H9 (cell line): ENCODE results near the gene COCH. TPM values are rescaled to one million over a fixed set of nuclear protein-coding genes. Genes with fewer than 3 reads are reported as not detected.

ENCODE experiments used
- DNase-seq: peaks from one replicate; pipeline ENCODE4 v3.0.0-alpha.2; 2017
- H2AFZ ChIP-seq: one replicate; pipeline ENCODE4 v1.6.1; 2013; ENCODE audit warnings: mild to moderate bottlenecking, low read length, control low read depth, moderate library complexity
- H2AK5ac ChIP-seq: 2 replicates; pipeline ENCODE4 v1.6.1; 2013; ENCODE audit warnings: low read length, control low read depth, mixed read lengths; ENCODE audit not compliant: insufficient read length
- H2BK120ac ChIP-seq: one replicate; pipeline ENCODE4 v1.6.1; 2013; ENCODE audit warnings: low read depth, mild to moderate bottlenecking, low read length, control low read depth, inconsistent platforms; ENCODE audit not compliant: poor library complexity, severe bottlenecking
- H2BK12ac ChIP-seq: 2 replicates; pipeline ENCODE4 v1.6.1; 2013; ENCODE audit warnings: low read length, control low read depth, mixed read lengths, low read depth; ENCODE audit not compliant: insufficient read length
- H2BK15ac ChIP-seq: 2 replicates; pipeline ENCODE4 v1.6.1; 2013; ENCODE audit warnings: low read depth, low read length, control low read depth
- H2BK20ac ChIP-seq: one replicate; pipeline ENCODE4 v1.6.1; 2013; ENCODE audit warnings: low read depth, mild to moderate bottlenecking, low read length, control low read depth, inconsistent platforms; ENCODE audit not compliant: poor library complexity, severe bottlenecking
- H2BK5ac ChIP-seq: 2 replicates; pipeline ENCODE4 v1.6.1; 2013; ENCODE audit warnings: low read length, control low read depth, mixed read lengths; ENCODE audit not compliant: insufficient read length
- H3K14ac ChIP-seq: 2 replicates; pipeline ENCODE4 v1.6.1; 2013; ENCODE audit warnings: low read length, control low read depth; ENCODE audit not compliant: insufficient read depth
- H3K18ac ChIP-seq: 2 replicates; pipeline ENCODE4 v1.6.1; 2013; ENCODE audit warnings: low read depth, mild to moderate bottlenecking, mixed read lengths, low read length, control low read depth; ENCODE audit not compliant: insufficient read length
- H3K23ac ChIP-seq: 2 replicates; pipeline ENCODE4 v1.6.1; 2013; ENCODE audit warnings: low read length, control low read depth, mixed read lengths, low read depth; ENCODE audit not compliant: insufficient read length
- H3K23me2 ChIP-seq: 2 replicates; pipeline ENCODE4 v1.6.1; 2013; ENCODE audit warnings: low read depth, mild to moderate bottlenecking, mixed read lengths, low read length, control low read depth; ENCODE audit not compliant: insufficient read length, poor library complexity, severe bottlenecking
- H3K27ac ChIP-seq: 2 replicates; pipeline ENCODE4 v1.5.1; 2013; ENCODE audit warnings: low read length, control low read depth, mixed read lengths, low read depth; ENCODE audit not compliant: insufficient read length
- H3K27me3 ChIP-seq: 2 replicates; pipeline ENCODE4 v1.6.1; 2013; ENCODE audit warnings: low read length, control low read depth, inconsistent platforms; ENCODE audit not compliant: insufficient read depth
- H3K4ac ChIP-seq: 2 replicates; pipeline ENCODE4 v1.6.1; 2013; ENCODE audit warnings: low read depth, mild to moderate bottlenecking, control low read depth, inconsistent platforms, low read length, moderate library complexity
- H3K4me1 ChIP-seq: 2 replicates; pipeline ENCODE4 v1.6.1; 2013; ENCODE audit warnings: low read length, control low read depth, inconsistent platforms; ENCODE audit not compliant: insufficient read depth
- H3K4me2 ChIP-seq: 2 replicates; pipeline ENCODE4 v1.6.1; 2013; ENCODE audit warnings: low read length, control low read depth, mixed read lengths; ENCODE audit not compliant: insufficient read length, insufficient read depth
- H3K56ac ChIP-seq: 2 replicates; pipeline ENCODE4 v1.6.1; 2013; ENCODE audit warnings: low read depth, mild to moderate bottlenecking, mixed read lengths, low read length, control low read depth; ENCODE audit not compliant: insufficient read length
- H3K79me1 ChIP-seq: 2 replicates; pipeline ENCODE4 v1.6.1; 2013; ENCODE audit warnings: low read depth, mild to moderate bottlenecking, moderate library complexity, low read length, control low read depth, inconsistent platforms; ENCODE audit not compliant: insufficient read depth, poor library complexity, severe bottlenecking
- H3K79me2 ChIP-seq: 2 replicates; pipeline ENCODE4 v1.6.1; 2013; ENCODE audit warnings: low read length, control low read depth, inconsistent platforms; ENCODE audit not compliant: insufficient read depth
- H3K9ac ChIP-seq: 2 replicates; pipeline ENCODE4 v1.6.1; 2013; ENCODE audit warnings: low read length, control low read depth, mixed read lengths; ENCODE audit not compliant: insufficient read length; ENCODE audit errors: extremely low read depth
- H3K9me3 ChIP-seq: one replicate; pipeline ENCODE4 v1.6.1; 2013; ENCODE audit warnings: low read depth, low read length, inconsistent platforms; ENCODE audit not compliant: control insufficient read depth
- H3T11ph ChIP-seq: one replicate; pipeline ENCODE4 v1.6.1; 2013; ENCODE audit warnings: mild to moderate bottlenecking, low read length, control low read depth, inconsistent platforms
- H4K20me1 ChIP-seq: one replicate; pipeline ENCODE4 v1.6.1; 2013; ENCODE audit not compliant: control insufficient read depth, insufficient read length, insufficient read depth
- H4K5ac ChIP-seq: 2 replicates; pipeline ENCODE4 v1.6.1; 2013; ENCODE audit warnings: low read depth, mild to moderate bottlenecking, mixed read lengths, low read length, control low read depth; ENCODE audit not compliant: insufficient read length
- H4K8ac ChIP-seq: replicated peaks from 2 replicates; pipeline ENCODE4 v1.6.1; 2013; ENCODE audit warnings: low read length, control low read depth, mixed read lengths, low read depth; ENCODE audit not compliant: insufficient read length
- H4K91ac ChIP-seq: 2 replicates; pipeline ENCODE4 v1.6.1; 2013; ENCODE audit warnings: low read depth, mild to moderate bottlenecking, moderate library complexity, mixed read lengths, low read length, control low read depth; ENCODE audit not compliant: insufficient read length
- H3K27ac Mint-ChIP-seq, 3 experiments: 2 replicates in 2 of 3; 3 replicates in 1 of 3; pipeline ENCODE4 v1.8.0; 2020 to 2021; ENCODE audit warnings: mixed read lengths in 3 of 3, mild to moderate bottlenecking in 1 of 3, moderate library complexity in 1 of 3
- H3K27me3 Mint-ChIP-seq: 2 replicates; pipeline ENCODE4 v1.8.0; 2021; ENCODE audit warnings: low read depth, mild to moderate bottlenecking, moderate library complexity, mixed read lengths
- H3K36me3 Mint-ChIP-seq, 3 experiments: 2 replicates in 2 of 3; 3 replicates in 1 of 3; pipeline ENCODE4 v1.8.0; 2020 to 2021; ENCODE audit warnings: low read depth in 3 of 3, mixed read lengths in 3 of 3; ENCODE audit not compliant: insufficient read depth in 1 of 3
- H3K4me1 Mint-ChIP-seq, 2 experiments: 2 replicates each; pipeline ENCODE4 v1.8.0; 2020; ENCODE audit warnings: mixed read lengths in 2 of 2
- H3K4me3 Mint-ChIP-seq, 2 experiments: 2 replicates in 1 of 2; 3 replicates in 1 of 2; pipeline ENCODE4 v1.8.0; 2020 to 2021; ENCODE audit warnings: mild to moderate bottlenecking in 2 of 2, mixed read lengths in 2 of 2, moderate library complexity in 1 of 2
- H3K9me3 Mint-ChIP-seq, 2 experiments: 2 replicates in 1 of 2; 3 replicates in 1 of 2; pipeline ENCODE4 v1.8.0; 2020; ENCODE audit warnings: mild to moderate bottlenecking in 2 of 2, mixed read lengths in 2 of 2, moderate library complexity in 1 of 2
- WGBS: extraction: QIAGEN DNeasy Blood & Tissue Kit; methylation state at CpG from one replicate; pipeline ENCODE4 v1.1.7; 2013; ENCODE audit warnings: missing lambda C conversion rate, low lambda C conversion rate, mixed read lengths; ENCODE audit not compliant: insufficient read length; ENCODE audit errors: extremely low coverage; 5-methylcytosine and 5-hydroxymethylcytosine counted together
- total RNA-seq: library from RNA; stranded (reverse); gene quantifications from 2 replicates; pipeline ENCODE4 v1.2.1, GENCODE V29; 2021
- TF ChIP-seq, protein P1 (sequence below): fragments of 200-600 bp; sonication (generic); conservative IDR thresholded peaks from 3 replicates; pipeline ENCODE4 v1.8.0; 2021; ENCODE audit warnings: antibody characterized with exemption, mild to moderate bottlenecking

Gene COCH
- total RNA-seq, 1 experiment from 2014 or later, result 25.8 TPM

DNA sequence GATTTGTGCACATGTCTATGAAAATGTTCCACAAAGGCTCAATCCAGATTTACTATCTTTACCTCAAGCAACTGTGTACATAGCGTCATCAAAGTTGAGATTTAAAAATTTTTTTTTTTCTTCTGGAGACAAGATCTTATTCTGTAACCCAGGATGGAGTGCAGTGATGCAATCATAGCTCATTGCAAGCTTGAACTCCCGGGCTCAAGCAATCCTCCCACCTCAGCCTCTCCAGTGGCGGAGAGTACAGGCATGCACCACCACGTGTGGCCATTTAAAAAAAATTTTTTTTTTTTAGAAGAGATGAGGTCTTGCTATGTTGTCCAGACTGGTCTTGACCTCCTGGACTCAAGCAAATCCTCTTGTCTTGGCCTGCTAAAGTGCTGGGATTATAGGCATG is 2.3 kb downstream of the COCH start:
- H3K4ac ChIP-seq, result no peak overlapping the region
- H3K18ac ChIP-seq, result no peak overlapping the region
- no peak overlapping the region for H3T11ph ChIP-seq
- H2BK120ac ChIP-seq, result no peak overlapping the region
- no peak overlapping the region for H2BK12ac ChIP-seq
- no peak overlapping the region for H3K9ac ChIP-seq
- no peak overlapping the region for H3K56ac ChIP-seq
- H2BK5ac ChIP-seq, result no peak overlapping the region
- no peaks in the 10 kb centered on the region for H3K79me1 ChIP-seq
- no peak overlapping the region for H2AK5ac ChIP-seq
- no peak for DNase-seq
- no peak overlapping the region for H3K14ac ChIP-seq
- H3K27me3 ChIP-seq, result peaks cover 21% of the 10 kb centered on the region; the same call in 1 of the 2 replicates
- no peak overlapping the region for H4K8ac ChIP-seq
- Mint-ChIP-seq H3K36me3 (peaks cover 0 to 8% (median 2%) of the 10 kb centered on the region in 3 experiments; a peak in 4 of 7 replicates), H3K9me3 (no peaks in the 10 kb centered on the region; a peak in 2 of 5 replicates), H3K27me3 (peaks cover 42% of the 10 kb centered on the region), H3K27ac (no peak overlapping the region), H3K4me1 (peaks cover 22% of the 10 kb centered on the region in 2 experiments), H3K4me3 (no peak overlapping the region; a peak in 1 of 5 replicates)
- H4K20me1 ChIP-seq, result no peaks in the 10 kb centered on the region
- H3K4me2 ChIP-seq, result no peak overlapping the region
- no peak overlapping the region for H3K23ac ChIP-seq
- H4K5ac ChIP-seq, result no peak overlapping the region
- H2AFZ ChIP-seq, result no peak overlapping the region
- 0 out of 2 replicates have a peak, but pooled peaks cover 2% of the 10 kb centered on the region for H3K4me1 ChIP-seq
- whole genome bisulfite sequencing, result no CpG with 5 or more reads among the region's 4 CpGs
- peaks cover 17% of the 10 kb centered on the region for H3K23me2 ChIP-seq
- H4K91ac ChIP-seq, result no peak overlapping the region
- H2BK20ac ChIP-seq, result no peak overlapping the region
- H2BK15ac ChIP-seq, result no peak overlapping the region
- no peak overlapping the region for H3K27ac ChIP-seq
- no peaks in the 10 kb centered on the region for H3K79me2 ChIP-seq
- no peaks in the 10 kb centered on the region for H3K9me3 ChIP-seq
- TF ChIP-seq, protein P1, sequence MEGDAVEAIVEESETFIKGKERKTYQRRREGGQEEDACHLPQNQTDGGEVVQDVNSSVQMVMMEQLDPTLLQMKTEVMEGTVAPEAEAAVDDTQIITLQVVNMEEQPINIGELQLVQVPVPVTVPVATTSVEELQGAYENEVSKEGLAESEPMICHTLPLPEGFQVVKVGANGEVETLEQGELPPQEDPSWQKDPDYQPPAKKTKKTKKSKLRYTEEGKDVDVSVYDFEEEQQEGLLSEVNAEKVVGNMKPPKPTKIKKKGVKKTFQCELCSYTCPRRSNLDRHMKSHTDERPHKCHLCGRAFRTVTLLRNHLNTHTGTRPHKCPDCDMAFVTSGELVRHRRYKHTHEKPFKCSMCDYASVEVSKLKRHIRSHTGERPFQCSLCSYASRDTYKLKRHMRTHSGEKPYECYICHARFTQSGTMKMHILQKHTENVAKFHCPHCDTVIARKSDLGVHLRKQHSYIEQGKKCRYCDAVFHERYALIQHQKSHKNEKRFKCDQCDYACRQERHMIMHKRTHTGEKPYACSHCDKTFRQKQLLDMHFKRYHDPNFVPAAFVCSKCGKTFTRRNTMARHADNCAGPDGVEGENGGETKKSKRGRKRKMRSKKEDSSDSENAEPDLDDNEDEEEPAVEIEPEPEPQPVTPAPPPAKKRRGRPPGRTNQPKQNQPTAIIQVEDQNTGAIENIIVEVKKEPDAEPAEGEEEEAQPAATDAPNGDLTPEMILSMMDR, result no peak
